HepG2 (cell line): ENCODE results near the gene RAB18. TPM values are rescaled to one million over a fixed set of nuclear protein-coding genes. Genes with fewer than 3 reads are reported as not detected.

Experiments used
- ATAC-seq: fragments of 200-7000 bp; cut with Tn5 transposase; 3 replicates; pipeline ENCODE4 v1.9.1; 2020; ENCODE audit warnings: mild to moderate bottlenecking, moderate library complexity
- BruUV-seq: library from RNA; stranded (reverse); fragments of 400-500 nt; replicated peaks from 2 replicates; lab custom pipeline; 2021; lab: Mats Ljungman, UMichigan
- CTCF ChIA-PET: fragments of 300-600 bp; formaldehyde crosslinking; extraction: SDS; loops from one replicate; lab custom pipeline; 2021; ENCODE audit warnings: low total read pairs, inconsistent platforms, low intra/inter-chr PET ratio; lab: Yijun Ruan, JAX
- POLR2A ChIA-PET: fragments of 350-600 bp; sonication (Branson Sonifier 250); formaldehyde crosslinking; loops from one replicate; lab custom pipeline; 2020; ENCODE audit warnings: antibody characterized with exemption, inconsistent platforms; lab: Yijun Ruan, JAX
- DNase-seq: peaks from one replicate; pipeline ENCODE4 v3.0.0-alpha.2; 2015; ENCODE audit warnings: low spot score
- FAIRE-seq: peaks from 3 replicates; lab custom pipeline; 2011; peaks lifted over from hg19 to GRCh38; lab: Jason Lieb, UNC
- H2AFZ ChIP-seq: one replicate; pipeline ENCODE4 v1.6.1; 2011; ENCODE audit warnings: low read length, inconsistent platforms
- H3K27ac ChIP-seq: fragments of 300-600 bp; 3 replicates; pipeline ENCODE4 v1.8.0; 2011; ENCODE audit warnings: mixed run types, mild to moderate bottlenecking, mixed read lengths, low read length, inconsistent platforms; ENCODE audit not compliant: insufficient read depth; ENCODE audit errors: extremely low read length
- H3K27me3 ChIP-seq, 2 experiments: fragments of 200-600 bp in 1 of 2; 2 replicates in 1 of 2; 3 replicates in 1 of 2; pipeline versions ENCODE4 v1.6.0 to v1.8.0; 2011; ENCODE audit warnings: low read length in 2 of 2, mild to moderate bottlenecking in 2 of 2, moderate library complexity in 2 of 2, inconsistent platforms in 1 of 2; ENCODE audit not compliant: insufficient read depth in 2 of 2, control insufficient read depth in 1 of 2
- H3K36me3 ChIP-seq, 2 experiments: fragments of 200-600 bp in 1 of 2; replicated peaks in 1 of 2; 2 replicates in 1 of 2; 3 replicates in 1 of 2; pipeline versions ENCODE4 v1.5.1 to v1.8.0; 2011; ENCODE audit warnings: low read length in 2 of 2, inconsistent platforms in 1 of 2; ENCODE audit not compliant: insufficient read depth in 2 of 2, control insufficient read depth in 1 of 2
- H3K4me1 ChIP-seq: 2 replicates; pipeline ENCODE4 v1.5.1; 2012; ENCODE audit warnings: low read length, inconsistent platforms; ENCODE audit not compliant: insufficient read depth
- H3K4me2 ChIP-seq: 2 replicates; pipeline ENCODE4 v1.6.0; 2011; ENCODE audit warnings: low read depth, low read length, inconsistent platforms
- H3K4me3 ChIP-seq, 3 experiments: fragments of 200-600 bp in 1 of 3; sonication (generic), shearing (Covaris generic) in 1 of 3; replicated peaks in 1 of 3; 2 replicates each; pipeline ENCODE4 v1.5.1; 2011 to 2016; ENCODE audit warnings: low read length in 3 of 3, inconsistent platforms in 2 of 3, low read depth in 2 of 3, mild to moderate bottlenecking in 2 of 3, control low read depth in 1 of 3, mixed read lengths in 1 of 3; ENCODE audit not compliant: insufficient read depth in 1 of 3
- H3K79me2 ChIP-seq: one replicate; pipeline ENCODE4 v1.6.1; 2011; ENCODE audit warnings: low read length, inconsistent platforms; ENCODE audit not compliant: insufficient read depth
- H3K9ac ChIP-seq: 2 replicates; pipeline ENCODE4 v1.6.0; 2011; ENCODE audit warnings: mild to moderate bottlenecking, low read depth, low read length, inconsistent platforms; ENCODE audit not compliant: insufficient read depth
- H3K9me3 ChIP-seq: 2 replicates; pipeline ENCODE4 v1.5.1; 2012; ENCODE audit warnings: mild to moderate bottlenecking, low read length
- H4K20me1 ChIP-seq: 2 replicates; pipeline ENCODE4 v1.6.0; 2011; ENCODE audit warnings: inconsistent platforms, mild to moderate bottlenecking, low read length, moderate library complexity; ENCODE audit not compliant: insufficient read depth
- ZBED4 ChIP-seq: sonication (generic); formaldehyde crosslinking; IDR thresholded peaks from 2 replicates; pipeline ENCODE4 v1.4.0; 2020; ENCODE audit warnings: missing genetic modification reagents, borderline replicate concordance
- ZBTB10 ChIP-seq: sonication (generic); formaldehyde crosslinking; IDR thresholded peaks from 2 replicates; pipeline ENCODE4 v1.4.0; 2020; ENCODE audit warnings: missing genetic modification reagents, borderline replicate concordance
- WGBS: methylation state at CpG from one replicate; pipeline ENCODE4 v1.1.6; 2017; ENCODE audit warnings: low lambda C conversion rate; 5-methylcytosine and 5-hydroxymethylcytosine counted together
- in situ Hi-C: cut with HindIII; loops from 2 replicates; pipeline ENCODE4 v1.10.0; 2017; ENCODE audit warnings: low pct_unique_long_range_greater_than_20kb; ENCODE audit not compliant: extremely low pct_ligation_motif_present
- intact Hi-C: fragments of 100-400 bp; cut with micrococcal nuclease; formaldehyde crosslinking; loops from one replicate; pipeline ENCODE4 v1.10.0; 2022; ENCODE audit not compliant: unreplicated experiment
- polyA plus RNA-seq, 8 experiments: library from polyadenylated mRNA; depleted of rRNA in 3 of 8; stranded (reverse) in 7 of 8; unstranded in 1 of 8; fragments of >200 nt; fragmentation: Illumina TruSeq in 4 of 8; extraction: Trizol in 4 of 8; gene quantifications; 2 replicates each; pipeline versions ENCODE4 v1.2.1 to v1.2.3, GENCODE V29; 2011 to 2016; ENCODE audit warnings: low read depth in 4 of 8, missing spikeins in 1 of 8, mixed read lengths in 1 of 8; ENCODE audit not compliant: insufficient read depth in 1 of 8
- total RNA-seq, 5 experiments: library from RNA; depleted of rRNA; stranded (reverse); fragments of >200 nt; fragmentation: Illumina TruSeq; extraction: Trizol; gene quantifications; 2 replicates each; pipeline ENCODE4 v1.2.3, GENCODE V29; 2016; ENCODE audit warnings: low read depth in 1 of 5

The RAB18 gene
- total and polyA plus RNA-seq, 2 of the 13 experiments (the other 11 are each of a cell fraction or from before 2014, with no cell fraction given) = 22.3 to 69.1 TPM

GRCh38 chr10:27474741-27475140 lies 29.4 kb upstream of the RAB18 start:
- Histone ChIP-seq H3K4me3 (no peak overlapping the region), H3K4me2 (no peak overlapping the region), H3K27me3 (peaks cover 0 to 3% of the 10 kb centered on the region in 2 experiments; a peak in 1 of 5 replicates), H3K4me1 (no peaks in the 10 kb centered on the region), H3K9me3 (no peaks in the 10 kb centered on the region), H3K9ac (no peak overlapping the region), H3K27ac (no peak overlapping the region), H4K20me1 (no peaks in the 10 kb centered on the region), H2AFZ (no peak overlapping the region), H3K36me3 (no peaks in the 10 kb centered on the region), H3K79me2 (no peaks in the 10 kb centered on the region)
- intact Hi-C loops = no loop called here
- ATAC-seq = no peak
- TF ChIP-seq ZBED4 (CRISPR knock-in tag) (no peak), ZBTB10 (CRISPR knock-in tag) (no peak)
- in situ Hi-C loops = no loop called here
- no TSS peak for BruUV-seq
- no peak for FAIRE-seq
- 5% methylated on average over 4 of the region's 4 CpGs for WGBS
- DNase-seq = no peak
- ChIA-PET POLR2A (no interaction called here), CTCF (no interaction called here)
